CD14-positive monocyte (primary cell): ENCODE measurements around the gene ROGDI. TPM values are rescaled to one million over a fixed set of nuclear protein-coding genes. Genes with fewer than 3 reads are reported as not detected.

Source experiments
- DNase-seq, 3 donors: peaks; one replicate each; pipeline ENCODE4 v3.0.0-alpha.2; 2011 to 2022
- H2AFZ ChIP-seq: 2 replicates; pipeline ENCODE4 v1.6.0; 2012; ENCODE audit warnings: mild to moderate bottlenecking, low read depth, low read length, inconsistent platforms; ENCODE audit not compliant: insufficient read depth, poor library complexity, severe bottlenecking
- H3K27ac ChIP-seq, 2 donors: 1 replicate in 1 of 2; 2 replicates in 1 of 2; pipeline ENCODE4 v1.5.1; 2012 to 2013; ENCODE audit warnings: low read length in 2 of 2, control low read depth in 1 of 2, inconsistent platforms in 1 of 2, low read depth in 1 of 2, mild to moderate bottlenecking in 1 of 2
- H3K27me3 ChIP-seq, 2 donors: one replicate each; pipeline versions ENCODE4 v1.6.0 to v1.6.1; 2011 to 2013; ENCODE audit warnings: low read length in 2 of 2; ENCODE audit not compliant: control insufficient read depth in 2 of 2, insufficient read depth in 2 of 2
- H3K36me3 ChIP-seq, 2 donors: replicated peaks in 1 of 2; 1 replicate in 1 of 2; 2 replicates in 1 of 2; pipeline versions ENCODE4 v1.5.1 to v1.6.1; 2012 to 2013; ENCODE audit warnings: low read length in 2 of 2, control low read depth in 1 of 2, inconsistent platforms in 1 of 2, mild to moderate bottlenecking in 1 of 2; ENCODE audit not compliant: insufficient read depth in 2 of 2, control insufficient read depth in 1 of 2
- H3K4me1 ChIP-seq, 2 donors: 1 replicate in 1 of 2; 2 replicates in 1 of 2; pipeline versions ENCODE4 v1.5.1 to v1.6.1; 2012 to 2013; ENCODE audit warnings: low read length in 2 of 2, control low read depth in 1 of 2, inconsistent platforms in 1 of 2, mild to moderate bottlenecking in 1 of 2, moderate library complexity in 1 of 2; ENCODE audit not compliant: insufficient read depth in 2 of 2, control insufficient read depth in 1 of 2
- H3K4me2 ChIP-seq: replicated peaks from 2 replicates; pipeline ENCODE3; 2012; ENCODE audit warnings: low read length, moderate library complexity, mild to moderate bottlenecking; ENCODE audit not compliant: poor library complexity, severe bottlenecking; ENCODE audit errors: extremely low read depth
- H3K4me3 ChIP-seq, 3 experiments: fragments of 200-600 bp in 1 of 3; sonication (generic) in 1 of 3; replicated peaks in 1 of 3; 1 replicate in 2 of 3; 2 replicates in 1 of 3; pipeline ENCODE4 v1.5.1; 2011 to 2013; ENCODE audit warnings: low read length in 3 of 3, mild to moderate bottlenecking in 3 of 3, control low read depth in 2 of 3, low read depth in 2 of 3, inconsistent platforms in 1 of 3, moderate library complexity in 1 of 3
- H3K79me2 ChIP-seq: 2 replicates; pipeline ENCODE4 v1.6.0; 2012; ENCODE audit warnings: mild to moderate bottlenecking, control low read depth, inconsistent platforms, low read length, moderate library complexity; ENCODE audit not compliant: insufficient read depth
- H3K9ac ChIP-seq: 2 replicates; pipeline ENCODE4 v1.6.0; 2017; ENCODE audit warnings: low read length, mild to moderate bottlenecking; ENCODE audit not compliant: insufficient read depth, poor library complexity, severe bottlenecking
- H3K9me3 ChIP-seq, 2 donors: replicated peaks in 1 of 2; 1 replicate in 1 of 2; 2 replicates in 1 of 2; pipeline versions ENCODE4 v1.5.1 to v1.6.1; 2012 to 2013; ENCODE audit warnings: low read length in 2 of 2, control low read depth in 1 of 2; ENCODE audit not compliant: control insufficient read depth in 1 of 2, insufficient read depth in 1 of 2
- H4K20me1 ChIP-seq: 2 replicates; pipeline ENCODE4 v1.6.0; 2012; ENCODE audit warnings: mild to moderate bottlenecking, low read length, control low read depth, moderate library complexity; ENCODE audit not compliant: insufficient read depth
- H3K27ac Mint-ChIP-seq, 7 donors: one replicate each; pipeline ENCODE4 v1.8.0; 2020; ENCODE audit warnings: mild to moderate bottlenecking in 7 of 7, mixed read lengths in 7 of 7, moderate library complexity in 6 of 7, inconsistent platforms in 2 of 7
- H3K27me3 Mint-ChIP-seq, 3 donors: one replicate each; pipeline ENCODE4 v1.8.0; 2021 to 2022; ENCODE audit warnings: low read depth in 3 of 3, mild to moderate bottlenecking in 3 of 3, mixed read lengths in 3 of 3, moderate library complexity in 3 of 3, inconsistent platforms in 1 of 3
- H3K36me3 Mint-ChIP-seq, 2 donors: one replicate each; pipeline ENCODE4 v1.8.0; 2020; ENCODE audit warnings: mixed read lengths in 2 of 2, inconsistent platforms in 1 of 2, mild to moderate bottlenecking in 1 of 2
- H3K4me1 Mint-ChIP-seq: one replicate; pipeline ENCODE4 v1.8.0; 2020; ENCODE audit warnings: mild to moderate bottlenecking, mixed read lengths
- H3K4me3 Mint-ChIP-seq, 2 donors: one replicate each; pipeline ENCODE4 v1.8.0; 2020; ENCODE audit warnings: mild to moderate bottlenecking in 2 of 2, mixed read lengths in 2 of 2, moderate library complexity in 1 of 2
- H3K9me3 Mint-ChIP-seq, 7 donors: one replicate each; pipeline ENCODE4 v1.8.0; 2020 to 2022; ENCODE audit warnings: mixed read lengths in 7 of 7, mild to moderate bottlenecking in 6 of 7, moderate library complexity in 6 of 7, inconsistent platforms in 2 of 7
- WGBS: methylation state at CpG from one replicate; pipeline ENCODE4 v1.1.5; 2013; ENCODE audit warnings: missing lambda C conversion rate; ENCODE audit not compliant: insufficient coverage; 5-methylcytosine and 5-hydroxymethylcytosine counted together
- intact Hi-C, 2 donors: fragments of 100-400 bp; cut with micrococcal nuclease; formaldehyde crosslinking; loops; one replicate each; pipeline versions ENCODE4 v1.15.0 to v1.15.1; 2023
- polyA minus RNA-seq: library from RNA; depleted of rRNA, polyadenylated mRNA; stranded (reverse); fragments of >200 nt; gene quantifications from 2 replicates; pipeline ENCODE4 v1.2.3, GENCODE V29; 2012
- polyA plus RNA-seq, 3 donors: library from polyadenylated mRNA; depleted of rRNA in 1 of 3; unstranded in 2 of 3; stranded (reverse) in 1 of 3; fragments of 300-500 nt in 2 of 3; fragments of >200 nt in 1 of 3; fragmentation: Illumina TruSeq in 2 of 3; gene quantifications; 1 replicate in 2 of 3; 2 replicates in 1 of 3; pipeline ENCODE4 v1.2.3, GENCODE V29; 2012 to 2021
- total RNA-seq, 12 experiments: library from RNA in 1 of 12; stranded (reverse) in 1 of 12; fragments of 120-200 nt in 1 of 12; gene quantifications; one replicate each; pipeline ENCODE4 v1.2.4 and lab custom pipeline; 2013 to 2026; ENCODE audit warnings: mixed read lengths in 6 of 12, inconsistent platforms in 1 of 12
- TF ChIP-seq, protein P1 (sequence below): fragments of 200-600 bp; IDR thresholded peaks from one replicate; pipeline ENCODE4 v1.8.0; 2022; ENCODE audit warnings: antibody characterized with exemption, mild to moderate bottlenecking

ROGDI gene, protein sequence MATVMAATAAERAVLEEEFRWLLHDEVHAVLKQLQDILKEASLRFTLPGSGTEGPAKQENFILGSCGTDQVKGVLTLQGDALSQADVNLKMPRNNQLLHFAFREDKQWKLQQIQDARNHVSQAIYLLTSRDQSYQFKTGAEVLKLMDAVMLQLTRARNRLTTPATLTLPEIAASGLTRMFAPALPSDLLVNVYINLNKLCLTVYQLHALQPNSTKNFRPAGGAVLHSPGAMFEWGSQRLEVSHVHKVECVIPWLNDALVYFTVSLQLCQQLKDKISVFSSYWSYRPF
- total RNA-seq (2013): 158 TPM
- 100 to 1,000 TPM in 1 of 3 donors, 10 to 100 TPM in 2; 40.9 to 126 (median 54.4) TPM for polyA plus RNA-seq
- 60.0 and 96.4 TPM in 2 replicates for polyA minus RNA-seq
- total RNA-seq (lab: John Stamatoyannopoulos, UW): 0.25 to 17.0 (median 9.4) reads per million in 11 experiments

DNA sequence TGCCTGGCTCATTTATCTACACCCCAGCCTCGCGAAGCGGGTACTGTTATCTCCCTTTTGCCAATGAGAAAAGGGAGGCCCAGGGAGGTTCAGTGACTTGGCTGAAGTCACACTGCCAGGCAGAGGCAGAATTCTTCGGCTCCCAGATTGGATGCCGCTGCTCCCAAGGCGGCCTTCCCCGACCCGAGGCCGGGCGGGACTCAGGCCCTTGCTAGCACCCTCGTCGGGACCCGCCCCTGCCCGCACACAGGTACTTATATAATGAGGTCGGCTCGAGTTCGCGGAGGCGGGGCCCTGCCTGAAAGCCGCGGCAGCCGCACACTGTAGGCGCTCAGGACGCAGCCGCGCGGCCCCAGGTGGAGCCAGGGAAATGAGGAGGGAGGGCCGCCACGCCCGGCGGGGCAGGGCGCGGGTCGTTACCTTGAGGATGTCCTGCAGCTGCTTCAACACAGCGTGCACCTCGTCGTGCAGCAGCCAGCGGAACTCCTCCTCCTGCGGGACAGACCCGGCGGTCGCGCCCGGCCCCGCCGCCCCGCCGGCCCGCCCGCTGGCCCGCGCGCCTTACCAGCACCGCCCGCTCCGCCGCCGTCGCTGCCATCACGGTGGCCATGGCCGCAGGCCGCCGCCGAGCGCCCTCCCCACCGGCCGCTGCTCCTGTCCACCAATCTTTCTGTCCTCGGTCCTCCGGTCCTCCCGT, at the start of gene ROGDI:
ROGDI (minus strand) TSS at position 672 of the 697 bp plus-strand sequence; CDS start at position 610, 62 bp downstream.
- WGBS: under 1% methylated on average over 58 of the region's 70 CpGs
- intact Hi-C loops: loop anchor here (2.0 to 5.0 kb wide), 5 partner anchors 33 to 70 kb away; partner anchors contain the start of genes ANKS3 (in 2 of the 2), DNAAF8 (in 2 of the 2), GLYR1 (in 2 of the 2) and UBN1 (in 2 of the 2)
- peak within 1 kb of the TSS; percentile 86 to 97 (median 96) for H3K27ac Mint-ChIP-seq
- H3K4me3 ChIP-seq: peak within 1 kb of the TSS; percentile 72 to 92 (median 75)
- H3K4me1 ChIP-seq: peaks cover 40 to 48% of the 10 kb centered on the region in 2 donors
- H3K4me3 Mint-ChIP-seq: peak within 1 kb of the TSS; percentile 89 to 95
- H3K9me3 Mint-ChIP-seq: peaks cover 0 to 1% (median 0%) of the 10 kb centered on the region in 7 donors
- peak in 2 of 3 donors; percentile 6 to 10 for DNase-seq
- peaks cover 42% of the 10 kb centered on the region for H3K4me1 Mint-ChIP-seq
- H3K36me3 ChIP-seq: peaks cover 46 to 53% of the 10 kb centered on the region in 2 donors
- H2AFZ ChIP-seq: peak within 1 kb of the TSS; percentile 86
- H3K27me3 ChIP-seq: no peaks in the 10 kb centered on the region
- peak within 1 kb of the TSS; percentile 71 for H3K9ac ChIP-seq
- H4K20me1 ChIP-seq: no peaks in the 10 kb centered on the region
- H3K36me3 Mint-ChIP-seq: peaks cover 34 to 61% of the 10 kb centered on the region in 2 donors
- peak within 1 kb of the TSS; percentile 98 for H3K4me2 ChIP-seq
- peak within 1 kb of the TSS; percentile 77 to 86 for H3K27ac ChIP-seq
- peaks cover 32% of the 10 kb centered on the region for H3K79me2 ChIP-seq
- peaks cover 0 to 2% (median 0%) of the 10 kb centered on the region in 3 donors for H3K27me3 Mint-ChIP-seq
- no peaks in the 10 kb centered on the region for H3K9me3 ChIP-seq
- TF ChIP-seq, protein P1, sequence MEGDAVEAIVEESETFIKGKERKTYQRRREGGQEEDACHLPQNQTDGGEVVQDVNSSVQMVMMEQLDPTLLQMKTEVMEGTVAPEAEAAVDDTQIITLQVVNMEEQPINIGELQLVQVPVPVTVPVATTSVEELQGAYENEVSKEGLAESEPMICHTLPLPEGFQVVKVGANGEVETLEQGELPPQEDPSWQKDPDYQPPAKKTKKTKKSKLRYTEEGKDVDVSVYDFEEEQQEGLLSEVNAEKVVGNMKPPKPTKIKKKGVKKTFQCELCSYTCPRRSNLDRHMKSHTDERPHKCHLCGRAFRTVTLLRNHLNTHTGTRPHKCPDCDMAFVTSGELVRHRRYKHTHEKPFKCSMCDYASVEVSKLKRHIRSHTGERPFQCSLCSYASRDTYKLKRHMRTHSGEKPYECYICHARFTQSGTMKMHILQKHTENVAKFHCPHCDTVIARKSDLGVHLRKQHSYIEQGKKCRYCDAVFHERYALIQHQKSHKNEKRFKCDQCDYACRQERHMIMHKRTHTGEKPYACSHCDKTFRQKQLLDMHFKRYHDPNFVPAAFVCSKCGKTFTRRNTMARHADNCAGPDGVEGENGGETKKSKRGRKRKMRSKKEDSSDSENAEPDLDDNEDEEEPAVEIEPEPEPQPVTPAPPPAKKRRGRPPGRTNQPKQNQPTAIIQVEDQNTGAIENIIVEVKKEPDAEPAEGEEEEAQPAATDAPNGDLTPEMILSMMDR: no peak

DNA sequence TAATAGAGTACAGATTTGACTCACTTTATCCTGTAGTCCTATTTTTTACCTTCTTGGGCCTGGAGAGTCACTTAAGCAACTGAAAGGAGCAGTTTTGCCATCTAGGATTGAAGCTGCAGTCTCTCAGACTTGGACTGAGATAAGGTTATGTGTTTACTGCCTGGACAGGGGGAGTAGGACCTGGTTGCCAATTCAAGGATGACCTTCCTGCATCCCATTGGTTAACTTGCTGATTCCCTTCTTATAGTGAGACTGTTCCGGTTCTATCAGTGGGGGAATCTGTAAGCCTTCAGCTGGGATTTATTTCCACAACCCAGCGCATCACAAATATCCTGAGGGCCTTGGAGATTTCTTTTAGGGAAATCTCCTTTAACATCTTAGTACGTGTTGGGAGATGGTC, 47.8 kb upstream of the ROGDI start:
- Mint-ChIP-seq H3K27ac (peak overlapping the region in 2 of 7 donors; percentile 3 to 37), H3K27me3 (no peaks in the 10 kb centered on the region), H3K9me3 (no peaks in the 10 kb centered on the region), H3K4me1 (peaks cover 60% of the 10 kb centered on the region), H3K4me3 (no peak overlapping the region), H3K36me3 (peaks cover 27 to 33% of the 10 kb centered on the region in 2 donors)
- DNase-seq: no peak
- no CpG with 5 or more reads among the region's 3 CpGs for WGBS
- Histone ChIP-seq H3K27ac (peak overlapping the region in 1 of 2 donors; percentile 70), H3K4me1 (peaks cover 47 to 59% of the 10 kb centered on the region in 2 donors), H3K9ac (no peak overlapping the region), H3K27me3 (no peaks in the 10 kb centered on the region), H3K79me2 (peaks cover 94% of the 10 kb centered on the region), H2AFZ (no peak overlapping the region), H3K4me2 (peak overlapping the region; percentile 84), H4K20me1 (peaks cover 73% of the 10 kb centered on the region), H3K9me3 (no peaks in the 10 kb centered on the region), H3K4me3 (peak overlapping the region in 1 of 3 experiments; percentile 38), H3K36me3 (peaks cover 18 to 32% of the 10 kb centered on the region in 2 donors)
- TF ChIP-seq, protein P1: no peak
- intact Hi-C loops: no loop called here
